Transverse colon (tissue), 4 donors: Measurements from ENCODE around the gene TBCK. TPM values are rescaled to one million over a fixed set of nuclear protein-coding genes. Genes with fewer than 3 reads are reported as not detected.
"Not testable (repeated sequence)": the region's sequence is repeated elsewhere in the genome, so short reads cannot be mapped to it uniquely, and the experiment has no call there.

Source experiments
- DNase-seq: peaks from one replicate; pipeline ENCODE4 v3.0.0-alpha.2; 2019
- H3K27ac ChIP-seq, 4 donors: fragments of 200-600 bp; sonication (generic); 2 replicates each; pipeline ENCODE4 v1.5.1; 2016 to 2018; ENCODE audit warnings: inconsistent platforms in 4 of 4
- H3K27me3 ChIP-seq: fragments of 200-600 bp; sonication (generic); 2 replicates; pipeline ENCODE4 v1.5.1; 2017; ENCODE audit warnings: inconsistent platforms
- H3K36me3 ChIP-seq, 4 donors: fragments of 200-600 bp; sonication (generic); 2 replicates each; pipeline ENCODE4 v1.5.1; 2017 to 2019; ENCODE audit warnings: inconsistent platforms in 4 of 4
- H3K4me1 ChIP-seq, 4 donors: fragments of 200-600 bp; sonication (generic); 2 replicates each; pipeline ENCODE4 v1.5.1; 2017 to 2020; ENCODE audit warnings: inconsistent platforms in 4 of 4
- H3K4me3 ChIP-seq, 4 donors: fragments of 200-600 bp; sonication (generic); 1 replicate in 1 of 4; 2 replicates in 3 of 4; pipeline versions ENCODE4 v1.5.1 to v1.6.1; 2017 to 2019; ENCODE audit warnings: inconsistent platforms in 4 of 4
- H3K9me3 ChIP-seq, 2 donors: fragments of 200-600 bp; sonication (generic); 2 replicates each; pipeline ENCODE4 v1.5.1; 2017 to 2019; ENCODE audit warnings: inconsistent platforms in 2 of 2
- CTCF ChIP-seq, 5 experiments: fragments of 200-600 bp in 3 of 5; fragments of 450-650 bp in 2 of 5; sonication (generic) in 3 of 5; IDR thresholded peaks; 1 replicate in 2 of 5; 2 replicates in 3 of 5; pipeline ENCODE4 v1.5.1; 2016 to 2017; ENCODE audit warnings: antibody characterized with exemption in 5 of 5, inconsistent platforms in 3 of 5, mild to moderate bottlenecking in 2 of 5, moderate library complexity in 1 of 5
- EP300 ChIP-seq: sonication (generic); formaldehyde crosslinking; IDR thresholded peaks from one replicate; pipeline ENCODE4 v1.6.1; 2017; ENCODE audit warnings: antibody characterized with exemption, low read depth
- POLR2A ChIP-seq: fragments of 450-650 bp; IDR thresholded peaks from one replicate; pipeline ENCODE4 v1.6.1; 2016; ENCODE audit warnings: antibody characterized with exemption, mild to moderate bottlenecking, moderate library complexity
- POLR2AphosphoS5 ChIP-seq, 3 donors: sonication (generic); formaldehyde crosslinking; IDR thresholded peaks; one replicate each; pipeline ENCODE4 v1.6.1; 2016; ENCODE audit warnings: antibody characterized with exemption in 3 of 3
- WGBS, 2 donors: methylation state at CpG; one replicate each; pipeline ENCODE4 v1.1.5; 2018; ENCODE audit warnings: low coverage in 1 of 2; 5-methylcytosine and 5-hydroxymethylcytosine counted together
- in situ Hi-C, 4 donors: fragments of 200-750 bp; cut with MboI; loops; one replicate each; pipeline versions ENCODE4 v1.15.0 to v1.15.1; 2017; ENCODE audit warnings: low sequenced_read_pairs in 3 of 4, low pct_ligation_motif_present in 1 of 4, low pct_unique_long_range_greater_than_20kb in 1 of 4
- intact Hi-C: fragments of 100-400 bp; cut with DNase I; formaldehyde crosslinking; loops from one replicate; pipeline ENCODE4 v1.15.1; 2023; ENCODE audit warnings: low total_unique reads
- total RNA-seq, 4 donors: library from RNA; depleted of rRNA; stranded (reverse); fragments of >200 nt; gene quantifications; one replicate each; pipeline ENCODE4 v1.1.0, GENCODE V29; 2016

Gene TBCK
- total RNA-seq, 4 donors from 2014 or later, result 31.0 to 82.7 (median 51.4) TPM

DNA sequence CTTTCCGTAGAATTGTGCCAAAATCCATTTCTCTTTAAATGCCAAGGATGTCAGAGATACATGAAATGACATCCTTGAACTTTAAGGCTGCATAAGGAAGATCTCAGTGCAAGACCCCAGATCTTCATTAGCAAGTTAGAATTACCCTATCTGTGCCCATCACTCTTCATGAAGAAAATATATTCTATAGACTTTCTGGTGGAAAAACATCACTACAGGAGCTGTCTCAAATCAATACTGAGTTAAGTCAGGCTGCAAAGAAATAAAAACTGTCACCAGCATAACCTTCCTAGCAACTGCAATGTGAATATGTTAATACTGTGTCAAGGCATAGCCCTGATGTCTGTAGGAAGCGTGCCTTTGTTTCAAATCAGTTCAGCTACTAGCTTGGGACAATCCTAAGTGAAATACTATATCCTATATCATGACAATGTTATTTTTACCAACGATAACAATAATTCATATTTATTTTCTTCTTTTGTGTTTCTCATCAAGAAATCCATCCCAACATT is 173.3 kb downstream of the TBCK start:
- Histone ChIP-seq H3K27me3 (no peaks in the 10 kb centered on the region), H3K4me3 (no peak overlapping the region), H3K27ac (no peak overlapping the region), H3K36me3 (no peaks in the 10 kb centered on the region), H3K9me3 (peaks cover 0 to 4% of the 10 kb centered on the region in 2 donors), H3K4me1 (no peaks in the 10 kb centered on the region)
- no peak for DNase-seq
- 88 to 91% methylated on average over 3 of the region's 3 CpGs for WGBS, 2 donors
- TF ChIP-seq EP300, result no peak
- intact Hi-C loops (no loop called here), in situ Hi-C loops (no loop called here)

DNA sequence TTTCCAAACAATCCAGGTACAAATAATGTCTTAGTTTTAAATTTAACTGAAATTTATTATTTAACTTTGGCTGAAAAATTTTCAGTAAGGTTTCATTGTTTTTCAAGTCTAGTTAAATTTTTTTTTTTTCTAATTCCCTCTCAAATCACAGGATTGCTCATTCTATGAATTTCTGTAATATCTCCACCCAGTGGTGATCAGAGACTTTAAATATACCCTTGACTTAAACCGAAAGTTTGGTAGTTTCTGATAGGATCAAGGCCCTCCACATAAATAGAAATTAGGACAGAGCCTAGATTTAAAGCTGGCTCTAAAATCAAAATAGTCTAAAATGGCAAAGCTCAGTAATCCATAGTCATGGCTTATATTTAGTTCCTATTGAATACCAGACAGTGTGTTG is 175.4 kb downstream of the TBCK start:
- Histone ChIP-seq H3K4me1 (no peaks in the 10 kb centered on the region), H3K27me3 (no peaks in the 10 kb centered on the region), H3K27ac (no peak overlapping the region), H3K36me3 (no peaks in the 10 kb centered on the region), H3K9me3 (no peaks in the 10 kb centered on the region), H3K4me3 (no peak overlapping the region)
- DNase-seq, result no peak
- intact Hi-C loops (no loop called here), in situ Hi-C loops (no loop called here)
- TF ChIP-seq POLR2A (no peak), EP300 (no peak), CTCF (IDR thresholded peaks at IDR 0.05) (no peak), POLR2AphosphoS5 (IDR thresholded peaks at IDR 0.05) (no peak)
- WGBS, 2 donors, result 70 to 86% methylated on average over 1 of the region's 1 CpG

DNA sequence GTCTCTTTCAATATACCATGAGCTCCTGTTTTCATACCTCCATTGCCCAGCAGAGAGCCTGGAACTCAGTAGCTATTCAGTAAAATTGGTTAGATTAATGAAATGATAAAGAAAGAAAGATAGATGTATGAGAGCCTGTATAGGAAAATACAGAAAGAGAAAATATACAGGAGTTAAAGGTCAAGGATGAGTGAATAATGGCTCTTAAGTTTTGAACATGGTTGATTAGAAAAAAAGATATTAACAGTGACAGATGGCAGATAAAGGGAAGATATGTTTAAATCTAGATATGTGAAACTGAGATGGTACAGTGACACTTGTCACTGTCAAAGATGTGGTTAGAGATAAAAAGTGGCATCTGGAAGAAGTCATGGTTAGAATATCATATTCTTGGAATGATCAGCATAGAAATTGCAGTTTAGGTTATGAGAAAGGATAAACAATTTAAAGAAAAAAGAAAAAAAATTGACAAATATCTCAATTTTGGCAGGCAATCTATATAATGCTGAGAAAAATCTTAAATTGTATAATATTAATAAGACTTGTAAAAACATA is 179.2 kb downstream of the TBCK start:
- Histone ChIP-seq H3K36me3 (peaks cover 0 to 6% (median 0%) of the 10 kb centered on the region in 4 donors), H3K9me3 (no peaks in the 10 kb centered on the region), H3K4me1 (no peaks in the 10 kb centered on the region), H3K27ac (no peak overlapping the region), H3K27me3 (no peaks in the 10 kb centered on the region), H3K4me3 (no peak overlapping the region)
- TF ChIP-seq POLR2A (no peak), CTCF (IDR thresholded peaks at IDR 0.05) (no peak), EP300 (no peak), POLR2AphosphoS5 (IDR thresholded peaks at IDR 0.05) (no peak)
- no peak for DNase-seq
- intact Hi-C loops, result no loop called here
- in situ Hi-C loops, result no loop called here

GRCh38 chr4:106132045-106132444 is 184.0 kb downstream of the TBCK start:
- peaks cover 0 to 6% (median 0%) of the 10 kb centered on the region in 4 donors for H3K36me3 ChIP-seq
- H3K4me1 ChIP-seq, result no peaks in the 10 kb centered on the region
- in situ Hi-C loops, result no loop called here
- no peak for DNase-seq
- no peak for TF ChIP-seq POLR2A
- no peak for TF ChIP-seq POLR2AphosphoS5 (IDR thresholded peaks at IDR 0.05)
- TF ChIP-seq EP300, result no peak
- TF ChIP-seq CTCF (IDR thresholded peaks at IDR 0.05), result no peak
- intact Hi-C loops, result no loop called here
- H3K4me3 ChIP-seq, result no peak overlapping the region
- no peak overlapping the region for H3K27ac ChIP-seq
- H3K27me3 ChIP-seq, result no peaks in the 10 kb centered on the region
- no peaks in the 10 kb centered on the region for H3K9me3 ChIP-seq

DNA sequence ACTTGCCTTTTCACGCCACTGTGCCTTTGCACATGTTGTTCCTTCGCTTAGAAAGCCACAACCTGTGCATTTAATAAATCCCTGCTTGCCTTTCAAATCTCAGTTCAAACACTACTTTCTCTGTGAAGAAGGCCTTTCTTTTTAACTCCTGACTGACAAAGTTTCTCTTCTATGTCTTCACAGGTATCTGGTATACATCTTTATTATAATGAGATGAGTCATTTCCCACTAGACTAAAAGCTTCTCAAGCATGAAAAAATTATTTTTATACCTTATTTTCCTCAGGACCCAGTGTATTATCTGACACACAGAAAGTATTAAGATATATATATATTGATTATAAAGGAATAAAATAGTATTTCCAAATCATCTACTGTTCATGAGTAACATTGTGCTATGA is 189.9 kb downstream of the TBCK start:
- no peak overlapping the region for H3K27ac ChIP-seq
- 96 to 100% methylated on average over 2 of the region's 2 CpGs for WGBS, 2 donors
- no peaks in the 10 kb centered on the region for H3K27me3 ChIP-seq
- no peak overlapping the region for H3K4me3 ChIP-seq
- no peaks in the 10 kb centered on the region for H3K9me3 ChIP-seq
- DNase-seq, result no peak
- no peaks in the 10 kb centered on the region for H3K36me3 ChIP-seq
- no peaks in the 10 kb centered on the region for H3K4me1 ChIP-seq
- in situ Hi-C loops (no loop called here), intact Hi-C loops (no loop called here)
- TF ChIP-seq POLR2A, result no peak
- no peak for TF ChIP-seq POLR2AphosphoS5 (IDR thresholded peaks at IDR 0.05)
- no peak for TF ChIP-seq EP300
- no peak for TF ChIP-seq CTCF (IDR thresholded peaks at IDR 0.05)

DNA sequence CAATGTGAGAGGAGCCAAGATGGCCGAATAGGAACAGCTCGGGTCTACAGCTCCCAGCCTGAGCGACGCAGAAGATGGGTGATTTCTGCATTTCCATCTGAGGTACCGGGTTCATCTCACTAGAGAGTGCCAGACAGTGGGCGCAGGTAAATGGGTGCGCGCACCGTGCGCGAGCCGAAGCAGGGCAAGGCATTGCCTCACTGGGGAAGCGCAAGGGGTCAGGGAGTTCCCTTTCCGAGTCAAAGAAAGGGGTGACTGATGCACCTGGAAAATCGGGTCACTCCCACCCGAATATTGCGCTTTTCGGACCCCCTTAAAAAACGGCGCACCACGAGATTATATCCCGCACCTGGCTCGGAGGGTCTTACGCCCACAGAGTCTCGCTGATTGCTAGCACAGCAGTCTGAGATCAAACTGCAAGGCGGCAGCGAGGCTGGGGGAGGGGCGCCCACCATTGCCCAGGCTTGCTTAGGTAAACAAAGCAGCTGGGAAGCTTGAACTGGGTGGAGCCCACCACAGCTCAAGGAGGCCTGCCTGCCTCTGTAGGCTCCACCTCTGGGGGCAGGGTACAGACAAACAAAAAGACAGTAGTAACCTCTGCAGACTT is 196.0 kb downstream of the TBCK start:
- H3K4me3 ChIP-seq, intact Hi-C loops, H3K9me3 ChIP-seq, in situ Hi-C loops, H3K27me3 ChIP-seq, H3K4me1 ChIP-seq, H3K27ac ChIP-seq, DNase-seq: not testable (repeated sequence)
- WGBS, 2 donors, result 91 to 98% methylated on average over 6 to 28 of the region's 28 CpGs
- H3K36me3 ChIP-seq, result peaks cover 0 to 17% (median 0%) of the 10 kb centered on the region in 4 donors
